COLO668 (cell line): ENCODE results near the gene SNCA.
A peak's percentile ranks its signal among the peaks of the same experiment; 100 is the strongest.

Experiments
- DNase-seq: peaks from one replicate; lab custom pipeline; 2025; ENCODE audit not compliant: unreplicated experiment; lab: John Stamatoyannopoulos, UW

The SNCA gene

DNA sequence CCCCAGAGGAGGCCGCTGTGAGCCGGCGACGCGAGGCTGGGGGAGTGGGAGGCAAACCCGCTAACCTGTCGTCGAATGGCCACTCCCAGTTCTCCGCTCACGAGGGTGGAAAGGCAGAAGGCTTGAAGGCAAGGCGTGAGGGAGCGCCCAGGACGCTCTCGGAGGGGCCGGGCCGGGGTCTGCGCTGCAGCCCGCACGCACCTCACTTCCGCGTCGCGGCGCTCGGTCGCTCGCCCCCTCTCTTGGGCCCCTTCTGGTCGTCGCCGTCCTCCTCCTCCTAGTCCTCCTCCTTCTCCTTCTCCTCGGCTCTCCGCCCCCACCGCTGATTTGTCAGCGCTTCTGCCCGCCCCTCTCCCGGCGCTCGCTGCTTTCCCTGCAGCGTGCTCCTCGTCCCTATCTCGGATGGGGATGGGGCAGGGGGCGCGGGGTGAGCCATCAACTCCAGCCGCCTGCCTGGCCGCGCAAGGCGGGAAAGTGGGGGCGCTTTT lies at the start of gene SNCA:
SNCA (minus strand) TSS at position 265 of the 488 bp plus-strand sequence. CDS start 1,494 bp downstream, outside the sequence.
- DNase-seq = peak; percentile 67

DNA sequence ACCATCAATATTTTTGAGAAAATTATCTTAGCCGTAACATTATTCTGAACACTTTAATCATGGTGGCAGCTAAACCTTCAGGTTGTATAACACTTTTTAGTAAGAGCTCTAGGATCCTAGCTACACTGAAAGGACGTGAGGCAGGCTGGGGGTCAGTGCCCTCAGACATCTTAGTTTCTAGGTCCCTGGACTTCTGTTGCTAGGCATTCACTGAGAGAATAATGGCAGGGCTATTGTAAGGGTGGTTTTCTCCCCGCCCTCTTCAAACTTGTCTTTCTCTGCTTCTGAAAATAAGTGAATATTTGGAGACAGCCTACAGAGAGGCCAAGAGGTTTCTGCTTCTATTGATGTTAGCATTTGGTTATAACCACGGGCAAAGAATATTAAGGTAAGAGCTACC lies 42.3 kb upstream of the SNCA start:
- no peak for DNase-seq

DNA sequence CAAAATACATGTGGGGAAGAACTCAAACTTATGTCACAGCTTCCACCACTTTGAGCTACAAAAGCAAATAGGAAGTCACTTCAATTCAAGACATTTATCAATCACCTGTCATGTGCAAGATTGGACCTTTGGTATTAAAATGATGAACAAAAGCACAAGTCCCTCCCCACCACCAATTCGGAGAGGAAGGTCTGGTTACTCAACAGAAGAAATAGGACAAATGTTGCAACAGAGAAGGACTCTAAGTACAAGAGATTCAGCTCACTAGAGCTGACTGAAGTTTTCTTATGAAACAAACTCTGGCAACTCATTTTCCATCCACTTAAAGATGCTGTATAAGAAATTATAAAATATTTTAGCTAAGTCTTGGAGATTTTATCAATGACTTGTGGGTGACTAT lies 41.6 kb upstream of the SNCA start:
- DNase-seq = no peak

DNA sequence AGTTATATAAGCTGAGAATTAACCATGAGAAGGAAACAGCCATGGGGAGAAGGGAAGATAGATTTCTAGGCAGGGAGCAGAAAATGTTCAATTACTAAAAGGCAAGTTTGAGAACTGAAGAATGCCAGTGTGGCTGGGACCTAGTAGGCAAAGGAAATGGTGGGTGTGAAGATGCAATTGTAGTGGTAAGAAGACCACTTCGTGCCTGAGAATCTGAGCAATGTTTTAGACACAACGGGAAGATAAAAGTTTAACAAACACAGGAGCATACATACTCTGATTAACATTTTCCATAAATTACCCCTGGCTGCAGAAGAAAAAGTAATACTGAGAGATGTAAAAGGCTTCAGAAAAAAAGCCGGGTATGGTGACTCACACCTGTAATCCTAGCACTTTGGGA lies 39.6 kb upstream of the SNCA start:
- DNase-seq = no peak

DNA sequence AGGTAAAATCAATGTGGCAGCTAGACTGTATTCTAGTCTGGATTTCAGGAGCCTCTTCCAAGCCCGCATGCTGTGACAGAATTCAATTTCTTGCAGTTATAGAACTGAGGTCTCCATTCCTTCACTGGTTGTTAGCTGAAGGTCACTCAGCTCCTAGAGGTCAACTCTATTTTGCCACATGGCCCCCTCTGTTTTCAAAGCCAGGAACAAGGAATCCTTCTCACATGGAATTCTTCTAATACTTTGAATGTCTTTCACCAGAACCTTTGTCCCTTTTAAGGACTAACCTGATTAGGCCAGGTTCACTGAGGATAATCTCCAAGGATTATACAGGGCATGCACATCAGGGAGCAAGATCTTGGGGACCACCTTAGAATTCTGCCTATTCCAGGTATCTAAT lies 34.2 kb upstream of the SNCA start:
- no peak for DNase-seq

DNA sequence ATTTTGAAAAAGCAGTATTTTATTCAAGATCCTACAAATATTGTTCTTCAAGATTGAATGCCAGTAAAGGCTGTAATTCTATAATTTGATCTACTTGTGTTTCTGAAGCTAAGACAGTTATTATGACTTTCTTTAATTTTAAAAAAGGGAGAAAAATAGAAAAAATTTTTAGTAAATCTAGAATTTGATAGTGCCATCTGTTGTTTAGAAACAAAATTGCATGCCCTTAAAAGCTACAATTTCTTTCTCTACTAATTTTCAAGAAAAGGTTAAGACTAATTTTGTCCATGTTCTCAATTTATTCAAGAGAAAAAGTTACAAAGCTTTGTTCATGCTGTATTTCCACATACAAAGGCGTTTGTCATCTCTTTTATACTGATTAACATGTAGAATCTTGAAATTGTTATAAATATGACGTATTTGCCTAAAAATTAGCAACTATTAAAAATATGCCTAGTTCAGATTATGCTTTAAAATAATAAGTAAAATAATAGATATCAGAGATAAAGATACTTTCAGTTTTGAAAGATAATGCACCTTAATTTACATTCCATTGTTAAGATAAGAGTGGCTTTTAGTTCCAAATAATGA lies 32.1 kb upstream of the SNCA start:
- DNase-seq = no peak

DNA sequence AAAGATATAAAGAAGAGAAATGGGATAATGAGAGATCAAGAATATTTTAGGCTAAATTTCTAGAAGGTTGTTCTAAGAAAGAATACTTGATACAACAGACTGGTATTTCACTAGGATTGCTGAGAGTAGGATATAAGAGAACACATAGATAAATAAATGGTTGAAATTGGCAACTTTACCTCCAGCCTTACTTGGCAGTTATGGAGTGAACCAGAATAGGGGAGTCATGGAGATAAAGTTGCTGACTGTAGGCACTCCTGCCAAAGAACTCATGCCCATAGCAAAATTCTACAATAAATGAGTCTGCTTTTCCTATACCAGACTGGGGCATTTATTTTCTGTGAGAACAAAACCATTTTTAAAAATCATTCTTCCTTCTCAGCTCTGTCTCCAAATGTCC lies 31.3 kb upstream of the SNCA start:
- no peak for DNase-seq

DNA sequence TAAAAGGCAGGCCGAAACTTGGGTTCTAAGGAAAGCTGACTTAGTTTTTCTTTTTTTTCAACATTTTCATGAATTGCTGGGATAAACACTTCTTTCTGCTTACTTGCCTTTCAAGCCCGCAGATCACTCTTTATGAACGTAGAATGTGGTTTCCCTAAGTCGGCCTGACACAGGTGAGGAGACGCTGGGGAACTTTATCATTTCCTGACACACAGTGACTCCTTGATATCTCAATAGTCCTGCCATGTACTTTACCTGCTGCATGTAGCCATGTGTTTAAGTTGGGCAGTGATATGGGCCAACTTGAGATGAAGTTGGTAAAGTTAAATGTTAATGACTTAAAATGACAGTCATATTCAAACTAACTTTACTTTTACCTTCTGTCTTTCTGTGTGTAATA lies 26.6 kb upstream of the SNCA start:
- DNase-seq = no peak

DNA sequence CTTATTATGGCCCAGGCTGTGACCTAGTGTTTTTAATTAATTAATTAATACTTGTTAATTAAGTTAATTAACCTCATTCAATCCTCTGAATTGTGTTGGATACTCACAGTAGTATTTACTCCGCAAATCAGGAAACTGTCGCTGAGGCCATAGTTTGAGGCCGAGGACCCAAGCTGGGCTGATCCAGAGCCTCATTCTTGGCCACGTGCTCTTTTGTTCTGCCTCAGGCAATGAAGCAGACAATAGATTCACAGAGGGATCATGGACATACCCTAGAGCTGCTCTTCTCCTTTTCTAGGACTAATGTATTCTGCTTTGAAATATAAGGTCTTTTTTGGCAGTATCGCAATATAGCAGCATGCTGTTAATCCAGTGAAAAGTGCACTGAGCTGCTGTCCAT lies 24.0 kb upstream of the SNCA start:
- no peak for DNase-seq

DNA sequence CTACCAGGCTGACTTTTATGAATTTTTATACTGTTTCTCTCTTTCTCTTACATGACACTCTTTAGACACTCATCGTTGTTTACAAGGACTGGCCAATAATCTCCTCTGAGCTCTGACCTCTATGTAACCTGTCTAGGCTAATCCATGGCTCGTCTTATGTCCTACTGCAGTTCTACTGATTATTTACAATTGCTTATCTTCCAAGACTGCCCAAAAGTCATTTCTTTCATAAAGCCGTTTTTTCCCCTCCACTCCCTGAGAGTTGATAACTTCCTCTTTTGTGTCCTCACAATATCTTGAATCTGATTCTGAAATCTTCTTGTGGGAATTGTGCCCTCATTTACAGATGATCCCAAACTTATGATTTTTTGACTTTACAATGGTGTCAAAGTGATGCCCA lies 18.3 kb upstream of the SNCA start:
- no peak for DNase-seq

DNA sequence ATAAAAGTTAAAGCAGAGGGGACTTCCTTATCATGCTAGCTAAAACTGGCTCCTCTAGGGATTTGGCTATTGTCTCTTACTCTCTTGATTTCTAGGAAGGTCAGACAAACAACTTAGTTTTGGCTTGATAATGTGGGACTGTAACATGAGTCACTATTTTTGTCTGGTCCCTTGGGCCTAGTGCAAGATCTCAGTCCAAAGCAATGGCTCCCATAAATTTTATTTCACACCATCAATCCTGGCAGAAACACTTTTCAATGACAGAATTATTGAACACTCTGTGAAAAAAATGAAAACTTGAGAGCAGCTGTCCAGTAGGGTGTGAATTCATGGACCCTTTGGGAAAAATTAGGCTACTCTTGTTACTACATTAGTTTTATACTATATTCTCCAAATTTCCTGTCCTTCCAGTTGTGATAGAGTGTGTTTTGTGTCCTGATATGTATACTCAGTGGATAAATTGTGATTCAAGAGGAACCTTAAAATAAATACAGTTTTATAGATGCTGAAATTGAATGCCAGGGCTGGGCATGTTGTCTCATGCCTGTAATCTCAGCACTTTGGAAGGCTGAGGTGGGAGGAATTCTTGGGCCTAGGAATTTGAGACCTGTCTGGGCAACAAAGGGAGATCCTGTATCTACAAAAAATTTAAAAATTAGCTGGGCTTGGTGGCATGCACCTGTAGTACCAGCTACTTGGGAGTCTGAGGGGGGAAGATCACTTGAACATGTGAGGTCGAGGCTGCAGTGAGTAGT lies 10.8 kb upstream of the SNCA start:
- no peak for DNase-seq

DNA sequence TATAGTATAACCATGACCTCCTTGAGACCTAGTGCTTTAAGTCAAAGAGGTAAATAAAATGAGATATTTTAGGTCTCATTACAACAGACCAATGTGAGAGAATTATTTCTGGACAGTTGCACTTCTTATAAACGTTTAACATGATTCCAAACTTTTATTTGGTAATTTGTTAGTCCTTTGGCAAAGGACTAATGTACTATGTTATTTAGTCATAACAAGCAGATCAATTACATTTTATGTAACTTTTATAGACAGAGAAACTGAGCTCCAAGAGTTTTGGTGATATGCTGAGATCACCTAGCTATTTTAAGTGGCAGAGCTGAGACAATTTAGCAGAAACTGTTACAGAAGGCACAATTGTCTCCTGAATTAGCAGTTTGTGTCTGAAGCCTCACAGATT lies 2.6 kb upstream of the SNCA start:
- DNase-seq = no peak

DNA sequence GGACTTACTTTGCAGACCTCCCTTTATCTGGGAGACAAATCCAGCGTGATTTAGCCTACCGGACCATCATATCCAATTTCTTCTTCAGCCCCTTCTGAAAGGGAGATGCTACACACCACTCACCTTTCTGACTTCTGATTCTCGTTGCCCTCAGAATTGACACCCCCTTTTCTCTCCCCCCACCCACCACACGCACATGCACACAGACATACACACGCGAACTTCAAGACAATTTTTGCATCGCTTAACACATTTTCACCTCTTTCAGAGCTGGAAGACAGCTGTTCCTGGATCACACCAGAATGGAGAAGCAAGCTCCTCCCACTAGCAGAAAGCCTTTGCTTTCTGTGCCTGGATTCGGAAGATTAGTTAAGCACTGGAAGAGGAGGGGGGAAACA lies 1.0 kb upstream of the SNCA start:
- DNase-seq = no peak

DNA sequence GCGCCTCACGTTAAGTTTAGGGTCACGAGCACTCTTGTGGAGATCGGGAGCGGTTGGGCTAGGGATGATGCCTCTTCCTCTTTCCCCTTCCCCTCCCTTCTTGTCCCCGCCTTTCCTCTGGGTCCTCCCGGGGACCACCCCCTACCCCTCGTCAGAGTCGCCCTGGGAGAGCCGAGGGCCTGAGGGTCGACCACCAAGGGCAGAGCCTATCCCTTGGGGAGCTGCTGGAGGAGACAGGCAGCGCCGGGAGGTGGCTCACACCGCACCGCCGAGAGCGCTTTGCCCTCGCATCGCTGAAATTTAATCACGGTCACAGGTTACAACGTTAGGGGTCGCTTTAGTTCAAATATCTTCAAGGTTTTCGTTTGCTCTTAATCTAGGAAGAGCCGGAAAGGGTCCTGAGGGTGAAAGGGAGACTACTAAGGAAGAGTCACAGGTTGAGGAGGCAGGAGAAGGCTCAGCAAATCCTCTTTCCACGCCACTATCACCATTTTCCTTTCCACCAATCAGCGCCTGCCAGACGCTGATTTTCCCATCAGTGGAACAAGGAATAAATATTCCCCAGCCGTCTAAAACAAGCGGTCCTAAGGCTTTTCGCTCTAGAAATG lies 528 bp upstream of the SNCA start:
- DNase-seq = peak; percentile 42

DNA sequence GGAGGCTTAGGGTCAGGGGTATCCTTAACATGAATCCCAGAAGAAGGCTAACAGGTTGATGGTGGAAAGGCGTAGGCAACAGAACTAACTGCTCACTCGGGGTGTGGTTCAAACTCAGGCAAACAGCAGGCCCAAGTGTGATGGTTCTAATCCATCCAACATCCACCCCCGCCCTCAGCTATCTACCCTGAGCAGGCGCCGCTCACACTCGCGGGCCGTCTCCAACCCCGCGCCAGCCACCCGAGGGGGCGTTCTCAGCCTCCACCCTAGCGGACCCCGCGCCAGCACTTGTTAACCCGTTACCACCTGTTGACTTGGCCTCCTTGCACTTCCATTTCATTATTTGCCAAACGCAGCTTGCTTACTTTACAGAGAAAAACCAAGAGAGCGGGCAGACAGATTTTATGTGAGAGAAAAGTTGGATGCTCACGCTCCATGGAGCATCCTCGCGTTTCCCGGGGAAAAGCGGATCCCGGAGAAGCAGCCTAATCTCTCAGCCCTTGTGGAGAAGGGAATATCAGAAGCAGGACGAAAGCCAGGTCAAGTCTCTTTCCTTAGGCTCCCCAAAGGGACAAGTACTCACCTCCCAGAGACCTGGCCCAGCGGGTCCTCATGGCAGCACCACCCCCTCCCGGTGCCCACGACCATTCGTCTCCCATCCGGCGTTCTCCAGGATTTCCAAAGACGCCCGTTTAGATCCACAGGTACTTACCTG lies 773 bp downstream of the SNCA start:
- no peak for DNase-seq

DNA sequence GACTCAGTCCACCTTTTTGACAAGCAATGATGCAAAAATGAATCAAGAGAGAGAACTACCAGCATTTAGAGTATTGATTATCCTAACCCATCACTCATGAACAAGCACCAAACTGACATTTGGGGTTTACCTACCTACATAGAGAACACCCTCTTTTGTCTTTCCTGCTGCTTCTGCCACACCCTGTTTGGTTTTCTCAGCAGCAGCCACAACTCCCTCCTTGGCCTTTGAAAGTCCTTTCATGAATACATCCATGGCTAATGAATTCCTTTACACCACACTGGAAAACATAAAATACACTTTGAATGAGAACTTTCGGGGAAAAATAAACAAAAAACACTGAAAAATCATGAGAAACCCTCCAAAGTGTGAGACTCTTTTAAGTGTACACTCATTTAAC lies 1.5 kb downstream of the SNCA start:
- DNase-seq = no peak

DNA sequence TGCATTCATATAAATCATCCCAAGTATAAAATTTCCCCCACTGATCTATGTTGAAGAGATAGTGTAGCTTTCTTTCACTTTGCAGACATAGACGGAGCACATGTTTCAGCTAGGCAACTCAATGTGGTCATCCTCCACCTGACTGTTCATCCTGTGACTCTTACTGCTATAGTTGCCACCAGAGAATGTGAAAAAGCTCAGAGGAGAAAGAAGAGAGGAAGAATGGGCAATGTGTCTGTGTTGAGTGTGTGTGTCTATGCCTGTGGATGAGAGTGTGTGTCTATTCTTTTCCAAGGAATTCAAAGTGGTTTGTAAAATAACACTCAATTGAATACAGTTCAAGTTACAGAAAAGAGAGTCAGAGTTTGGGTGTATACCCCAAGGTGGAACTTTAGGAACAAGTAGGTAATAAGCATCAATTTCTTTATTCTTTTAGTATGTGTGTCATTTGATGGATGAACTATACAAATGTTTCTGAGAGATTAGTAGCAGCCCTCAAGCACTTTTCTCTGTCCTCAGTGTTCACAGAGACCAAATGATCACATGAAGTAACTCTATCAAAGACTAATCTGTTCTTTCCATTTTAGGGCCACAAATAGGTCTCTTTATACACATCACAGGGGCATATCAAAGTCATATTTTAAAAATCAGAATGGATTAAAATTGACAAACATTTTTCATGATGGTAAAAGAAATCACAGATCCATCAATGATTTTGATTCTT lies 2.3 kb downstream of the SNCA start:
- DNase-seq = no peak

DNA sequence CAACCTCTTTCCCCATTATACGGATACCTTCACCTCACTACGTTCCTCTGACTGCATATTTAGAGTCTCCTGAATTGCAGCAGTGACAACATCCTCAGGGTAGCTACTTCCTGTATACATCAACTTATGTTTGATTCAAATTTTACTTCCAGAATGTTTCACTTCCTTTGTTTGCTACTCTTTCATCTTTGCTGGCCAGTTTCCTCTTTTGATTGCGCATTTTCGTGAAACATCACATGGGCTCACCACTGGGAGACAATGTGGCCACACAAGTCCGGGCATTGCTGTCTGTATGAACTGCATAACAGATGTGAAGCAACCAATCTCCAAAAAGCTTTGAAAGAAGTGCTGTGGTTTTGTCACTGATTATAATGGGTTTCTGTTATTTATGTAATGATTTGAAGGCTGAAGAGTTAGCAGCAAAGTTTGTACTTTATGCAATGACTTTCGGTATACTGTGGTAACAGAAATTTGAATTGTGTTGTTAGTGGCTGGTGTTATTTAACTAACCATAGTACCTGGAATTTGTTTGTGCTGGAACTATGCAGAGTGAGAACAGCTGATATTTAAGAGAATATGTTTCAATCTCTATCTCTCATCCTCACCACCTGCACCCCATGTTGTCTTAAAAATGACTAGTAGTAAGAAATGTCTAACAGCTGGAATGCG lies 7.4 kb downstream of the SNCA start:
- no peak for DNase-seq

DNA sequence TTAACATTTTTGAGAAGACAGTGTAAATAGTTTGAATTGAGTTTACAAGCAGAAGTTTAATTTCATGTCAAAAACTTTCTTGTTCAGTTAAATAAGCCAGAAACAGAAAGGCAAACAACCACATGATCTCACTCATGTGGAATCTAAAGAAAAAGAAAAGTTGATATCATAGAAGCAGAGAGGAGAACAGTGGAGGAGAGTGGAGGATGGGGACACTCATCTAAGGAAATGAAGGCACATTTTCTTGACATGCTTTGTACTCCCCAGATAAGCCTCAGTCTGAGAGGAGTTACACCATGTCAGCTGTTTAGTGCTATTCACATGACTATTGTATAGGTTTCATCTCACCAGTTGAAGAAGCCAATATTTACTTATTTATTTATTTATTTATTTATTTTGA lies 13.5 kb downstream of the SNCA start:
- no peak for DNase-seq

DNA sequence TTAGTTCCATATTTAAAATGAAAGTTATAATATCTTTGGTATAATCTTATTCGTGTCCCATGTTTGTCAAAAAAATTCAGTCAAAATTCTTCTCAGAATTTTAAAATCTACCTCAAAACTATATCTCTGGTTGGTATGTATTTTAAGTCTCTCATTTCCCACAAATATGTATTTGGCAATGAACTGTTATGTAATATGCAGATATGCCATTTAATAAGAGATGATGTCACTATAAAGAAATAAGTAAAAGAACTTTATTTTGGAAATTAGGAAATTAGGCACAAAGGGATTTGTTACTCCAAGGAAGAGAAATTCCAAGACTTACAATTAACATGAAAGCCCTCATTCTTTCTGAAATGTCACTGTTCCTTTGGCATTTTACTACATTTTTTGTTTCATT lies 15.3 kb downstream of the SNCA start:
- DNase-seq = no peak

DNA sequence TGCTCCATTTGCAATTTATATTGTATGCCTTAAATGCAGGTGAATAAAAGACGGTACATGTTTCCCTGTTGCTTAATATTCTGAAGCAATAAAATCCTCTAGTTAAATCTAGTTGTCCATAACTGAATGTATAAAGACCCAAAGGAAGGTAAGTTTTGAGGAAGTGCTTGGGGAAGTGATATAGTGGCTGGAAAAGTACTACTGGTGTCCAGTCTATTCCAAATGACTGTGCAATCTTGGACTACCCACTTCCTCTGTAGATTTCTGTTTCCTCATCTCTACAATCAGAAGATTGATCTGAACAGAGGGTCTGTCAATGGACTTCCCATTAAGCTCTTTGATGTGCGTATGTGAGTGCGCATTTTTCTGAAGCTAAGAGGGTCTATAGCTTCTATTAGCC lies 17.0 kb downstream of the SNCA start:
- no peak for DNase-seq
